Measurements from ENCODE around the gene PHACTR3. TPM values are rescaled to one million over a fixed set of nuclear protein-coding genes. Genes with fewer than 3 reads are reported as not detected.
A peak's percentile ranks its signal among the peaks of the same experiment; 100 is the strongest.

PHACTR3 gene
- total RNA-seq, 4 donors from 2014 or later = 2.4 to 12.8 (median 9.7) TPM

DNA sequence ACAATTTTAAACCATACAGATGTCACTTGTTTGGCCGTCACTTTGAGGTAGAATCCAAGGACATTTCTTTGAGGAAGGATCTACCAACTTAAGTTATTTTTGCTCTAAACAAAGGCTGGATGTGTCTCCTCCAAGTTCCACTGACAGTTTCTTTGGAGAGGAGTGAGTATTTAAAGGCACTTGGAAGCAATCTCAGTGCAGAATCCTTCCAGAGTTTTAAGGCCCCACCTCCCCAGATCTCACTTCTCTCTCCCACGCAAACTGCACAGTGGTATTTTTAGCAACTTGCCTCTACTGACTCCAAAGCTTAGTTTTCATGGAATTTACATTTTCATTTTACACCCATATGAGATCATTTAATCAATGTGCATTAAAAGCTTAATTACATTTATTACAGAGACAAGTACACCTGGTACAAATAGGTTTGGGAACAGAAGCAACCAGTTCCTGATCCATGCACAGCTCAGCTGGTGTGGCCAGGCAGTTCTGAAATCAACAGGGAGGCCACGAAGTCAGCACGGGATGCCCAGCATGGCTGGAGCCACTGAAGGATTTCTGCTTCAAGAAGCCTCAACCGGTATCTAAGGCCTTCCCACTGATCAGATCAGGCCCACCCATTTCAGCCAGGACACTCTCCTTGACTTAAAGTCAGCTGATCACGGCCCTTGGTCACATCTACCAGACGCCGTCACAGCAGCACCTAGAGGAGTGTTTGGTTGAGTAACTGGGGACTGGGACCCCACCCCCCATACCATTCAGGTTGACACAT is 219.3 kb downstream of the PHACTR3 start:
- no peak overlapping the region for H3K27ac ChIP-seq
- no peak overlapping the region for H3K4me3 ChIP-seq
- peaks cover 47% of the 10 kb centered on the region for H3K4me1 ChIP-seq
- peak; percentile 59 for DNase-seq (ENCODE audit: low spot score in 2 of 2)
- WGBS = 72% methylated on average over 7 of the region's 8 CpGs
- H3K27me3 ChIP-seq = no peaks in the 10 kb centered on the region
- H3K9me3 ChIP-seq = no peaks in the 10 kb centered on the region
- TF ChIP-seq, protein P1, sequence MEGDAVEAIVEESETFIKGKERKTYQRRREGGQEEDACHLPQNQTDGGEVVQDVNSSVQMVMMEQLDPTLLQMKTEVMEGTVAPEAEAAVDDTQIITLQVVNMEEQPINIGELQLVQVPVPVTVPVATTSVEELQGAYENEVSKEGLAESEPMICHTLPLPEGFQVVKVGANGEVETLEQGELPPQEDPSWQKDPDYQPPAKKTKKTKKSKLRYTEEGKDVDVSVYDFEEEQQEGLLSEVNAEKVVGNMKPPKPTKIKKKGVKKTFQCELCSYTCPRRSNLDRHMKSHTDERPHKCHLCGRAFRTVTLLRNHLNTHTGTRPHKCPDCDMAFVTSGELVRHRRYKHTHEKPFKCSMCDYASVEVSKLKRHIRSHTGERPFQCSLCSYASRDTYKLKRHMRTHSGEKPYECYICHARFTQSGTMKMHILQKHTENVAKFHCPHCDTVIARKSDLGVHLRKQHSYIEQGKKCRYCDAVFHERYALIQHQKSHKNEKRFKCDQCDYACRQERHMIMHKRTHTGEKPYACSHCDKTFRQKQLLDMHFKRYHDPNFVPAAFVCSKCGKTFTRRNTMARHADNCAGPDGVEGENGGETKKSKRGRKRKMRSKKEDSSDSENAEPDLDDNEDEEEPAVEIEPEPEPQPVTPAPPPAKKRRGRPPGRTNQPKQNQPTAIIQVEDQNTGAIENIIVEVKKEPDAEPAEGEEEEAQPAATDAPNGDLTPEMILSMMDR (IDR thresholded peaks at IDR 0.05) = no peak
- TF ChIP-seq POLR2A (IDR thresholded peaks at IDR 0.05) = no peak
- no peak for TF ChIP-seq EP300 (IDR thresholded peaks at IDR 0.05)
- no peak for TF ChIP-seq POLR2AphosphoS5 (IDR thresholded peaks at IDR 0.05)
- H3K36me3 ChIP-seq = no peaks in the 10 kb centered on the region

- Histone ChIP-seq H3K4me1 (peaks cover 45% of the 10 kb centered on the region), H3K27ac (no peak overlapping the region), H3K36me3 (no peaks in the 10 kb centered on the region), H3K27me3 (no peaks in the 10 kb centered on the region), H3K4me3 (no peak overlapping the region), H3K9me3 (no peaks in the 10 kb centered on the region)
- TF ChIP-seq EP300 (IDR thresholded peaks at IDR 0.05) = no peak
- TF ChIP-seq POLR2AphosphoS5 (IDR thresholded peaks at IDR 0.05) = no peak
- TF ChIP-seq POLR2A (IDR thresholded peaks at IDR 0.05) = no peak
- TF ChIP-seq, protein P1 (IDR thresholded peaks at IDR 0.05) = no peak
- 86% methylated on average over 7 of the region's 8 CpGs for WGBS
- peak; percentile 50 to 58 for DNase-seq (ENCODE audit: low spot score in 2 of 2)
Observed at GRCh38 chr20:59824711-59825562, 220.6 kb downstream of the PHACTR3 start.

- Histone ChIP-seq H3K27ac (peak overlapping the region; percentile 84), H3K4me1 (peaks cover 41% of the 10 kb centered on the region), H3K9me3 (no peaks in the 10 kb centered on the region), H3K4me3 (no peak overlapping the region), H3K27me3 (peaks cover 1% of the 10 kb centered on the region), H3K36me3 (no peaks in the 10 kb centered on the region)
- peak in 1 of 2 donors; percentile 59 for DNase-seq (ENCODE audit: low spot score in 2 of 2)
- WGBS = 93% methylated on average over 2 of the region's 4 CpGs
- TF ChIP-seq EP300 (IDR thresholded peaks at IDR 0.05) (no peak), POLR2AphosphoS5 (IDR thresholded peaks at IDR 0.05) (no peak), POLR2A (IDR thresholded peaks at IDR 0.05) (no peak)
- TF ChIP-seq, protein P1 (IDR thresholded peaks at IDR 0.05) = no peak
Observed at GRCh38 chr20:59825563-59825920, 221.2 kb downstream of the PHACTR3 start.

DNA sequence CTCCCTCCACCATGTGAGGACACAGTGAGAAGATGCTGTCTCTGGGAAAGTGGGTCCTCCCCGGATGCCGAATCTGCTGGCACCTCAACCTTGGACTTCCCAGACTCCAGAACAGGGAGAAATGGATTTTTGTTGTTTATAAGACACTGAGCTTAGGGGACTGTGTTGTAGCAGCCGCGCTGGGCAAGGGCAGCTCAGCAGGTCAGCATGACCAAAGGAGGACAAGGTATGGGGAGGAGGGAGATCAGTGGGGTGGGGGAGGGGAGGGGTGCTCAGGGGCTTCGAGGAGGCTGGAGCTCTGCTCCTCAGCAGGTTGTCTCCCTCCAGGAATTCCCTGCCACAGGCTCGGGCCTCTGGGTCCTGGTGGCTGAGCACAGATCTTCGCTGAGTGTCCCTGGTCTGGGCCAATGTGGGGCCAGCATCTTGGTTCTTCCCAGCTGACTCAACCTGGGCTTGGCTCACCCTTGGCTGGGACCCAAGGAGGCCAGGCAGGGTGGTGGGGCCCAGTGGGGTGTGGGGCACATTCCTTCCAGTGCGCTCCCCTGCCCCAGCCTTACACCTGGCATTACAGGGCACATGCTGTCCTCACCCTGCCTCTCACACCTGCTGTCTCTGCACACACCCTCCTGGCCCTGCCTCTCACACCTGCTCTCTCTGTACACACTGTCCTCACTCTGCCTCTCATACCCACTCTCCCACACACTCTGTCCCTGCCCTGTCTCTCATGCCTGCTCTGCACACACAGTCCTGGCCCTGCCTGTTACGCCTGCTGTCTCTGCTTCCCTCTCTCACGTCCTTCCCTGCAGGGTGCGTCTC is 221.8 kb downstream of the PHACTR3 start:
- H3K27me3 ChIP-seq = peaks cover 7% of the 10 kb centered on the region
- peak; percentile 56 to 71 for DNase-seq (ENCODE audit: low spot score in 2 of 2)

More for the DNA sequence above, 221.8 kb downstream of the PHACTR3 start:
- Histone ChIP-seq H3K36me3 (no peaks in the 10 kb centered on the region), H3K9me3 (no peaks in the 10 kb centered on the region), H3K4me3 (no peak overlapping the region), H3K27ac (peak overlapping the region; percentile 84), H3K4me1 (peaks cover 41% of the 10 kb centered on the region)
- WGBS = 76% methylated on average over 11 of the region's 11 CpGs
- TF ChIP-seq, protein P1 (IDR thresholded peaks at IDR 0.05) = no peak
- no peak for TF ChIP-seq POLR2A (IDR thresholded peaks at IDR 0.05)
- TF ChIP-seq POLR2AphosphoS5 (IDR thresholded peaks at IDR 0.05) = peak in 1 of 3 donors; percentile 65
- no peak for TF ChIP-seq EP300 (IDR thresholded peaks at IDR 0.05)

Measured in suprapubic skin (tissue), 4 donors.